Measurements from ENCODE around the gene NELFA.

DNA sequence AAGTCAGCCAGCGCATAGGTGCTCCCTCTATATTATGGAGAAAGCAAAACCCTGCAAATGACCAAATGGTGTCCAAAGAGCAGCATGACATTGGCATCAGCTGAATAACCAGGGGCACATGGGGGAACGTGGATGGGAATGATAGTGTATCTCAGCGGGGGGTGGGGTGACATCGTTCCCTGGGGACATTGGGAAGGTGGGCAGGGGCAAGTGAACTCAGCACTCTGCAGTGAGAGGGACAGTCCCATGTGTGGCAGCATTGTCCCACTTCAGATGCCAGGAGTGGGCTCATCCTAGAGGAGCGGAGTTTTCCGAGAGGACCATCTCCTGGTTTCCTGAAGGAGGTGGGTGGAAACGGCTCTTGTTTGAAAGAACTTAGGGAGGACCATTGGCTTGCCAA, 64.8 kb downstream of the NELFA start:
- TF ChIP-seq POLR2A (IDR thresholded peaks at IDR 0.05; ENCODE audit: low read length) (no peak), GATA1 (IDR thresholded peaks at IDR 0.05; ENCODE audit: low read depth, low read length) (no peak)
